ENCODE data around the gene PELI2. TPM values are rescaled to one million over a fixed set of nuclear protein-coding genes. Genes with fewer than 3 reads are reported as not detected.

The PELI2 gene
- total RNA-seq, 1 experiment from 2014 or later, result 2.2 TPM

DNA sequence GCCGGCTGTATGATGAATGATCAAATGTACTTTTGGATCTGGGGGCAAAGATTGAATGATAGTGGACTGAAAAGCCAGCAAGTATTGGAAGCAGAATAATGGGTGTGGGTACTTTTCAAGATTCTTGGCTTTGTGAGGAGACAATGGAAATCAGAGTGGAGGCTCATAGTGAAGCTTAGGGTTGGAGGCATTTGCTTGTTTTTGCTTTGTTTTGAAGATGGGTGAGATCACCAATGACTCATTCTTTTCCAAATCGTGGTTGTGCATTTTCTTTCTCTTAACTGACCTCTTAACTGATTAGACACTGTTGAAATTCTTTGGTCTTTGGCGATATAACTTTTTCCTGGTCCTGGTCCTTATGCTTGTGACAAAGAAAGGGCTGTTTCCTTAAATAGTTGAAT, 54.4 kb downstream of the PELI2 start:
- peak; percentile 75 for DNase-seq (ENCODE audit: low read depth)

DNA sequence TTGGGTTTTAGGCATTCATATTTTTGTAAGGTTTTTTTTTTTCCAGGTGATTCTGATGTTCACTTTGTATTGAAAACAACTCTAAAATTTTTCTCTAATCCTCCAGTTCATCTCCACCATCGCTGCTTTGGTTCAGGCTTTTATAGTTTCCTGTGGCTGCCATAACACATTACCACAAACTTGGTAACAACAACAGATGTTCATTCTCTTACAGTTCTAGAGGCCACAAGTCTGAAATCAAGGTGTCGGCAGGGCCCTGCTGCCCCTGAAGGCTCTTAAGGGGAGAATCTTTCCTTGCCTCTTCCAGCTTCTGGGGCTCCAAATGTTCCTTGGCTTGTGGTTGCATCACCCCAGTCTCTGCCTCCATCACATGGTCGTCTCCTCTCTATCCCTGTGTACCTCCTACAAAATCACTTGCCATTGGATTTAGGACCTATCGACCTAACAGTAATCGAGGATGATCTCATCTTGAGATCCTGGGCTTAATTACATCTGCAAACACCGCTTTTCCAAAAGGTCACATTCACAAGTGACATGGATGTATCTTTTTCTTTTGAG, 55.2 kb downstream of the PELI2 start:
- DNase-seq (ENCODE audit: low read depth), result peak; percentile 49

DNA sequence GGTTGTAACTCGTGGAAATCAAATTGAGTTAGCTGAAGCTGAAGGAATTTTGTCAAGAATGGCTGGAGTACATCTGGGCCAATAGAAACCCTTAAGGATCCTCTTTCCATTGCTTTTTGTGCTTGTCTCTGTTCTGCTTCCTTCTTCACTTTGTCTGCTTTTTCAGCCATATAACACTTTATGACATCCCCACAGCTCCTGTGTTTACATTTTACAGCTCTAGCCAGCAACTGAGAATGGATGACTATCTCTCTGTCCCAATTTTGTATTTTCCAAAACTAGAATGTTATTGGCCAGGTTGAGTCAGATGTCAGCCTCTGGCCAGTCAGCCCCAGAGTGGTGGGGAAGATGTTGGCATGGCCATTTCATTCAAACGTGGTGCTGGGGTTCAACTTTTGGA, 57.6 kb downstream of the PELI2 start:
- no peak for DNase-seq (ENCODE audit: low read depth)

DNA sequence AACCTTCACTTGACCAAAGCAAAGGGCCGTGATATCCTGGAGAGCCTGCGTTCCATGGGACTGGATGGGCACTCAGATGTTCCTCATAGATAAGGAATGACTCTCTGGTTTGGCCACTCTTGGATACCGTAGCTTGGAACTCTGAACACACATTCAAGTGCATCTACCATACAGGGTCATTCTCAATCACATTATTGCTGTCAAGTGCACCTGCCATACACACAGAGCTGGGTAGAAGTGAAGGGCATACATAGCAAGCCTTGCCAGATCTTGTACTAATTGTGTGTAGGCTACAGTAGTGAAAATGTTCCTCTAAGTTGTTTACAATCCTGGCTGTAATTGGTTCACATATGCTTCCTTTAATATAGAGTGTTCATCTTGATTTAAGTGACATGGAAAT, 58.3 kb downstream of the PELI2 start:
- no peak for DNase-seq (ENCODE audit: low read depth)

DNA sequence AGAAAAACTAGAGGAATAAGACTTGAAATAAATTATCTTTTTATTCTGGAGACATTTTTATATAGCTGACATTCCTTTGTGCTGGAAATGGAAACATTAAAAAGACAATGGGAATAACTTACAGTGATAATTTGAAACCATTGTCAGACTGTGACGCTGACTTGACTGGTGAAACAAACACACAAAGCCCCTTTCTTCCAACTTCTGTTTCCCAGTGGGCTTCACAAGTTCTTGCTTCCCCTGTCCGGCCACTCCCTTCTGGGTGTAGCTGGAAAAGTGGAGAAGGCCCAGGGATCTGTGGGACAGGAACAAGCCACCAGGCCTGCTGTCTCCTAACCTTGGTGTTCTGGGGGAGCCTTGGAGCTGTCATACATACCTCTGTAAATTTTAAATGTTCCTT, 58.8 kb downstream of the PELI2 start:
- DNase-seq (ENCODE audit: low read depth), result no peak

DNA sequence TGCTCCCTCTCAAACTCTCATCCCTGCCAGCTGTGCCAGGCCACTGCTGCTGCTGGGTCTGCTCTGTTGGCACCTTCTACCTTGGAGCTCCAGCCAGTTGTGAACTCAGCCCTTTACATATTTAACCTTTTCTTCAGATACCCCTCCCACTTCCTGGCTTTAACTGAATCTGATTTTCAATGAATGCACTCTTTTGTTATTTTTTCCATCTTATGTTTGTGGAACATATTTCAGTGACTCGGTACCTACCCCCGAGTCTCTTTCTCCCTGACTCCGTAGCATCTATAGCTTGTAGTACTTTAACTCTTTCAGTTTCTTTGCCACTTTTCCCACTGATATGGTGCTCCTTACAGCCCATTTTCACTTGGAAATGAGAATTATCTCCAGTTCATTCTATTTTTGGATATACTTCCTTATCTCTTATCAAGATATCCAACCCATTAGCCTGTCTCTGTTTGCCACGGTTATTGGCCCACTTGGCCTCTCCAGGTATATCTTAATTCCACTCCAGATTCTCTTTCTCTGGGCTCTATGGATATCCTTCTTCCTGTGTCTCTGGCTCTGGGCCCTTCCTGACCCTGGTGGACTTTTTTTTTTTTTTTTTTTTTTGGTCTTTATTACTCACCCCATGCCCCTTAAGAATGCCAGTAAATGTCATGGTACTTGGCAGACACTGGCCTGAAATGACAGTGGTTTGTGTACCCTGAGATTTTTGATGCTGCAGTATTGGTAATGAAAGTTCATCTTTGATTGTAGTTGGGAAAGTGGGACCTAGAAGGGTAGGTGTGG, 62.7 kb downstream of the PELI2 start:
- no peak for DNase-seq (ENCODE audit: low read depth)

DNA sequence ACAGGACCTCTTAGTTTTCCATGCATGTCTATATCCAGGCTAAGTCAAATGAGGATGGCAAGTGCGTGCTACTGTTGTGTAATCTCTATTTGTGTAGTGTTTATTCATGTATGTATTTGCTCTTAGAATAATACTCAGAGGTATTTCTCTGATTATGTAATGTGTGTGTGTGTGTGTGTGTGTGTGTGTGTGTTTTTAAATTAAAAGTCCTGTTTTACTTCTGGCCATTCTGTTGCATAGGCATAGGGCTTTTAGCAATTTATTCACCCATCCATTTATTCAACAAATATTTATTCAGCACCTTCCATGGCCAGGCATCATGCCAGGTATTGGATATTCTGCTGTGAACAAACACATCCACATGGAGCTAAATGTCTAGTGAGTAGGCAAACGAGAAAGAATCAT, 63.5 kb downstream of the PELI2 start:
- no peak for DNase-seq (ENCODE audit: low read depth)

DNA sequence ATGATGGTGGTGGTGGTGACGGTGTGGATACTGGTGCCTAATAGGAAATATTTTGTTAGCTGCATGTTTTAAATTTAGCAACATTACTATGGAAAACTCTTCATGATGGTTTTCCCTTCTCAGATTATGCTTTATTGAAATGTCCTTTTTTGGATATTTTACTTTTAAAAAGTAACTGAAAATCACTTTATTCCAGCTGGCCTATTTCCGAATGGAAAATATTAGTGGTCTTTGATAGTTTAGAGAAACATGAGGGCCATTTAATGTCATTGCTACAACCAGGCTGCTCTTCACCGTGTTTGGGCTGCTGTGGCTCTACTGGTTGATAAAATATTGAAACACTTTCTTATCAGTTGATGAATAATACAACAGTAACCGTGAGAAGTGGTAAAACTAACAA, 64.2 kb downstream of the PELI2 start:
- no peak for DNase-seq (ENCODE audit: low read depth)

DNA sequence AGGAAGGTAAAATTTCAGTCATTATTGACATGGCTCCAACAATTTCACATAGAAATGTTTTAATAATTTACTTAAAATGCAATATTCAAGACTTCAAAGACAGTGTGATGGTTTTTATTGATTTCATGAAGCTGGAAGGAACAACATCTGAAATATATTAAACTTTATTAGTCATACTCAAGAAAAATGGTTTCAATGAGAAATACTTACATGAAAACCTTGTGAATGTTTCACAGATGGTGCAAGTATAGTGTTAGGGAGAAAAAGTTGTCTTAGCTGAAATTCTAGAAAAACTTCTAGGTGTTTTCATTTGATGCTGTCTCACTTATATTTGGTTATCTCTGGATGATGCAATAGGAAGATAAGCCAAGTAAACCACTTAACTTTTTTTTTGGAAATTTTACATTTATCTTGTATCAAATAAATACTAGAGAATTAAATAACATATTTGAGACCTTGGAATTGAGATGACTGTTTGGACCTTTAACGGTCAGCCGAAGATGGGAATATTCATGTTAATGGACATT, 65.5 kb downstream of the PELI2 start:
- DNase-seq (ENCODE audit: low read depth), result no peak

DNA sequence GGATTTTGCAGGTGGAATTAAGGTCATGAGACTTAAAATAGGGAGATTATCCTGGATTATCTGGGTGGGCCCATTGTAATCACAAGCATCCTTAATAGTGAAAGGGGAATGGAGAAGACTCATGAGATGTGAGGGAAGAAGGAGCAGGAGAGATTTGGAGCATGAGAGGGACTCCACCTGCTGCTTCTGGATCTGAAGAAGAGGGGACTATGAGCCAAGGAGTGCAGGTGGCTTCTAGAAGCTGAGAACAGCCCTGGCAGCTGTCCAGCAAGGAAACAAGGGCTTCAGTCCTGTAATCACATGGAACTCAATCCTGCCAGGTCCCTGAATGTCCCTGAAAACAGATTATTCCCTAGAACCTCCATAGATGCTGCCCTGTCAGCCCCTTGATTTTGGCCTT, 67.8 kb downstream of the PELI2 start:
- DNase-seq (ENCODE audit: low read depth), result no peak

DNA sequence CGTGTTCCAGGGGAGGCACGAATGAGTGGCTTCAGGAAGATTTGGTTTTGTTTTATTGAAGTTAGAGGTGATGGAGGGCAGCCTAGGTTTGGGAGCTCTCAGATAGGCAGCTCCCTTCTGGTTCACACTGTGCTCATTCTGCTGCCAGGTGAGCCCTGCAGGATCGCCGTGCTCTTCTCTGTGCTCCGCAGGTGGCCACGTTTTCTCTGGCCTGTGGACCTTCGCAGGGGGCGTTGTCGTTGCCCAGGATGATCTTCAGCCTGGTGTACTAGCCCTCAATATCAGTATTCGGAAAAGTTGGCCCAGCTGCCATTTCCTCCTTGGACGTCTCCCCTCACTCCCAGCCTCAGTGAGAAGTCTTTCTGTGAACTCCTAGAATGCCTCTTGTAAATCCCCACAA, 69.5 kb downstream of the PELI2 start:
- no peak for DNase-seq (ENCODE audit: low read depth)

DNA sequence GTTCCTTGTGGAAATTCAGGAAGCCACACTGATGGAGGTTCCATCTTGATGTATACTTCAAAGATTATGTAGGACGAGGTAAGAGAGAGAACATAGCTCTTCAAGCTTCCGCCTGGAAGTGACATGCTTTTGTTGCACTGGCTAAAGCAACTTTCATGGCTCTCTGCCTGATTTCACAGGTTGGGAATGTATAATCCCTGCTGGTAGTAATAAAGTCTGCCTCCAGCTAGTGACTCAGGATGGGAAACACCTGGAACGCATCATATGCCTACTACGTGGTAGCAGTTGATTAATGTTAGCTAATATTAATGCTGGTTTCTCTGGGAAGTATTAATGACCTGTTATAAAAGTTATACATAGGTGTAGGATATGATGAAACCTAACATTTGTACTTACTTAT, 71.1 kb downstream of the PELI2 start:
- no peak for DNase-seq (ENCODE audit: low read depth)

DNA sequence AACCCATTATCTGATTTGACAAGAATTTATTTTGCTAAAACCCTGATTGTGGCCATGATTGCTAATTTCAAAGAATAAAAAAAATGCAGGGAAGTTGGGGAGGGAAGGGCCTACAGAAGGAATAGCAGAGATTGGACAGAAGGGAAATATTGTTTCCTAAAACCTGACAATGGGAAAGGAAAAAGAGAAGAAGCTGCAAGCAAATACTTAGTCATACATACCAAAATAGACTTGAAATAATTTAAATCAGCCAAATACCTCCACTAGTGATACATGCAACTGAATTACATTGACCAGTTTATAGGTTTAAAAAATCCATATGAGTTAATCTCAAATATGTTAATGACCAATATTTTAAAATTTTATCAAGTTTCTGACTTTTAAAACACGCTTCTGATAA, 75.1 kb downstream of the PELI2 start:
- no peak for DNase-seq (ENCODE audit: low read depth)

DNA sequence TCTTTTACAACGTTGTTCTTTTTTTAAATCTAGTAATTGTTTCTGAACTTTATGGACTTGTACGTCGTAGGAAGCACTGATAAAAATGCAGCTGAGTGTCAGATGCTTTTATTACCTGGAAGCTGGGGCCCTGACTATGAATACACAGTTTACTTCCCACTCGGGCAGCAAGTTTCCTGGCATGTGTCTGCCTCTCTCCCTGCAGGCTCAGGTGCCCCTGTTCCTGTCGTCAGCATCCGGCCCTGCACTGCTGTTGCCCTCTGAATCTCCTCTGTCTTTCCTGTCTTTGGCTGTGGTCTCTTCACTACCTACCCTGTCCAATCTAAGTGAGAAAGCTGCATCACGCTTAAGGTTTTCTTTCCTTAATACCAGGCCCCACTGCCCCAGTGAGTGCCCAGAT, 75.8 kb downstream of the PELI2 start:
- no peak for DNase-seq (ENCODE audit: low read depth)

DNA sequence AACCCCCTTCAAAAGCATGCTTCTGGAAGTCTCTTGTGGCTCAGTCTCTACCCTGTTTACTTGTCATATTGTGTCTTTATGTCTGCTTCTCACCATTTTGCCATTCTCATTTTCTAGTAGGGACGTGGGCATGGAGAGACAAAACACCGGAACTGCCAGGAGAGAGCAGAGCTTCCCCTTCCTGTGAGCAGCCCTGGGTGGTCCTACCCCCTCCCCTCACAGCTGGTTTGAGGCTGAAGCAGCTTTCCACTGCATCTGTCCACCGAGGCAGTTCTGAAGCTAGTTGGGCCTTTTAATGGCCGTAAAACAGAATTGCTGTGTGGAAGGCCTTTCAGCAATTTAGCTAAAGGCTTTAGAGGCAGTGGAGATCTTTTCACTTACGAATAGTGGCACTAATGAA, 77.0 kb downstream of the PELI2 start:
- DNase-seq (ENCODE audit: low read depth), result peak; percentile 24

DNA sequence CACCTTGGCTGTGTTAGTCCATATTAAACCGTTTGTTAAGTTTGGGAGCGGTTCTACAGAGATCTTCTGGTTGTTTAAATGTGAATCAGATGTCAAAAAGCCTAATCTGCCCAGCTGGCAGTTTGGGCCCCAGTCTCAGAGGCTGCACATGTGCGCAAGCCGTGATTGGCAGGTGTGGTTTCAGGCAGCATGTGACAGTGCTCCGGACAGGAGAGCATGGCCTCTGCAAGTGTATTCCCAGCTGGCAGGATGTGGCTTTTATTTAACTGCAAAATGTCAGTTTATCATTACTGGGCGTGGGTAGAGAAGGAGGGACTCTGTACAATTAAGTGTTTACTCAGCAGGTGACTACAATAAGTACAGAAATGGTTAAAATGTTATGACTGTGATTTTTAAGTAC, 77.5 kb downstream of the PELI2 start:
- peak; percentile 95 for DNase-seq (ENCODE audit: low read depth)

DNA sequence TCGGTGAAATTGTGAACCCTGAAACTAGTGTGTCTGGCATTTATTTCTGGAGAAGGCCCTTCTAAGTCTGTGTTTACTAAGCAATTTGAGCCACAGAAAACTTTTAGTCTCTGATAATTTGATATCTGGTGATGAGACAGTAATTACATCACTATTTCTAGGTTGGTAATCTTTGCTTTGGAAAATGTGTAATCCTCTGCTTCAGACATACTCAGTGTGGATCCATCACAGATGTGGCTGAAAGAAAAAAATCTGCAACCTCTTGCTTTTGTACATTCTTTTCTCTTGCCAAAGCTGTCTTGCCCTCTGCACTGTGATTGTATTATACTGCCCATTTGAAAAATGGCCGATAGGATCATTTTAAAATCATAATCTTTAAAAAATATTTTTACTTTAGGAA, 78.1 kb downstream of the PELI2 start:
- peak; percentile 74 for DNase-seq (ENCODE audit: low read depth)

DNA sequence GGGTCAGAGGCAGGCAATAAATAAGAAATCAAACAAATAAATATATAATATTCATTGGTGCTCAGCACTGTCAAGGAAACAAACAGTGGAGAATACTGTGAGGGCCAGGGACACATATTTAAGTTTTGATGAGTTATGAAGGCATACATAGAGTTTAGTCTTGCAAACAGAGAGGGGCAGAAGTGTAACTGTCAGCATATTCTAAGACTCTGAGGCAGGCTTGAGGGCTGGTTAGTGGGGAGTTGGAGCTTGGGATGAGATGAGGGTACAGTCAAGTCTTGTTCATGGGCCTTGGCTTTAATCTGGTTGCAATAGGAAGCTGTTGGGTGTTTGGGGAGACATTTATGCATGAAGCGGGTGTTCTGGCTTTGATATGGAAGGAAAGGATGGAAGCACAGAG, 78.9 kb downstream of the PELI2 start:
- no peak for DNase-seq (ENCODE audit: low read depth)

DNA sequence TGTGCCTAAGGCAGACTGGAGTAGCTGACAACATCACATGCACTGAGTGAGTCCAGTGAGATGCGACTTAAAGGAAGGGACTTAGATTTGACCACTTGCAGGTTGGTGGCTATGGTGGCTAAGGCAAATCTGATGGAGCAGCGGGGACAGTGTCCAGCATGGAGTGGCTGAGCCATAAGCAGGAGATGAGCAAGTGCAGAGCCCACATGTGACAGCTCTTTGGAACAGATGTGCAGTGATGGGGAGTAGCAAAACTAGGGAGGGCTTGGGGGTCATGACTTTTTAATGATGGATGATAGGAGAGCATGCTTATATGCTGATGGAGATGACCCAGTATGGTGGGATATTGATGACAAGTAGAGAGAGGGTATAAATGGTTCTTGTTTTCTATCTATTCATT, 80.2 kb downstream of the PELI2 start:
- no peak for DNase-seq (ENCODE audit: low read depth)

DNA sequence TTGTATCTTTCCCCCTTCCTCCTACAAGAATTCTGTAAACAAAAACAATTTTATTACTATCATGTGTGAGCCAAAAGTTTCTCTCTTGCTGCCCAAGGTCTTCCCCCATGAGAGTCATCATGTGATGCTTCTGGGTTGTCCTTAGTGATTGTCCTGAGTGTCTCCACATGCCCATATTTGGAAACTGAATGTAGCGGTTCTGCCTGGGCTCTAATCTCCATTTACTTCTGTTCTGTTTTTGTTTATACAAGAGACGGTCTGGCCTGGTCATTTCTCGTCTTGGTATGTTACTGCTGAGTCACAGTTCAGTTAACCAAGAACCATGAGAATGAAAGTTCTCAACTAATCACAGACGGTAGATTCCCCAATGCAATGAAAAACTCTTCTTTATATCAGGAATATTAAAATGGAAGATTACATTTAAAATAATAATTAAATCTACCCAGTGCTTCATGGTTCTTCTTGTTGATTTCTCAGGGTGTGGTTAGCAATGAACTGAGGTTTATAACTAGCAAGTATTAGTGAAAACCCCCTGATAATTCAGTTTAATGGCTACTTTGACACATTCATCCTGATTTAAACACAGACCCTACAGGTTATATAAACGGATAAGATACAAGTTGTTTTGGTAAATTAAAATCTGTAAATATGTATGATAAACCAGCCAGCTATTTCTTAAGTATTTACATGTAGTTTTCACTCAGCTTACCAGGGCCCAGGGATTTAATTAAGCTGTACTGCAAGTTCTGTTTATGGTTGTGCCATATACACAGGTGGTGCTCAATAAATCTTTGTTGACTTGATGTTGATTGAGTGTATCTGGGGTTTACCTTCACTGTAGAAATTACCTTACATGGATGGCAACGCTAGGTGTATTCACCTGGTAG, 81.1 kb downstream of the PELI2 start:
- peak; percentile 98 for DNase-seq (ENCODE audit: low read depth)

DNA sequence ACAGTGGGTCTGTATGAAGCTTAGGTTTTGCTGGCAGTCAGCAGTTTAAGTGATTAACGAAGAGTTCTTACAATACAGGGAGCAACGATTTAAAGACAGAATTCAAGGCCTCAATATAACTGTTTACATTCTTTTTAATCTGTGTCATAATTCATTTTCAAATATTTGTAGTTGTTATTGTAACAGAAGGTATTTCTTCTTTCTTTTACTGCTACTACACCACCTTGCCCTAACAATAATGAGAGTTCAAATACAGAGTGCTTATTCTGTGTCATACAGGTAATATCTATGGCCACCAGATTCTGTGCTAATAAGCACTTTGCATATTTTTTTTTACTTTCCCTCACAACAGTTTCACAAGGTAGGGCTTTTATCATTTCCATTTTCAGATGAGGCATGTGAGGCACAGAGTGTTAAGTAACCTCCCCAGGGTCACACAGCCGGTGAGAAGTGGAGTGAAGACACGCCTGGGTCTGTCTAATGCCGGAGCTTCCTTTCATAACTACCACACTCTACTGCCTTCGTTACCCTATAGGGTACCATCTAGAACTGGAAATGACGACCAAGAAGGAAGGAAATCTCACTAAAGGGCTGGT, 81.9 kb downstream of the PELI2 start:
- no peak for DNase-seq (ENCODE audit: low read depth)

DNA sequence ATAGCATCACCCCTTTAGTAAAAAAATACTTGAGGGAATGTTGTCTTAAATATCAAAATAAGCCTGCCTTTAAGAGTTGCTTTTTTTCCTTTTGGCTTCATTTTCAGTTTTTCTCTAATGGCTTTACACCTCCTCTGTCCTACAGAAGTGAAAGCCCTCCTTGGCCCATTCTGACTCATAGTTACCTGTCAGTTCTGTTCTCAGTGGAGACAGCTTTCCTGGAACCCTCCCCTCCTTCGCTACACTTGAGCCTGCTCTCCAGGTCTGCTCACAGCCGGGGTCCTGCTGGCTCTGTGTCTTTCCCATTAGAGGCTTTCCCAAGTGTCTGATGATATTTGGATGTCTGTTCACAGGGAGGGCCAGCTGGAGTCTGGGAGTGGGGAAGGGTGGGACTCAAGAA, 84.0 kb downstream of the PELI2 start:
- no peak for DNase-seq (ENCODE audit: low read depth)

Measured in LHCN-M2 (cell line).